MM.1S (cell line): ENCODE data around the gene GEMIN4.

Experiments
- EZH2 ChIP-seq: fragments of 300-600 bp; sonication (generic); optimal IDR thresholded peaks from 2 replicates; pipeline ENCODE3; 2017; ENCODE audit warnings: low read depth, mild to moderate bottlenecking, antibody characterized with exemption, low read length, mixed read lengths
- TF ChIP-seq, protein P1 (sequence below): fragments of 300-600 bp; sonication (generic); IDR thresholded peaks from 2 replicates; pipeline ENCODE4 v1.5.1; 2016; ENCODE audit warnings: antibody characterized with exemption, low read length, mixed read lengths

DNA sequence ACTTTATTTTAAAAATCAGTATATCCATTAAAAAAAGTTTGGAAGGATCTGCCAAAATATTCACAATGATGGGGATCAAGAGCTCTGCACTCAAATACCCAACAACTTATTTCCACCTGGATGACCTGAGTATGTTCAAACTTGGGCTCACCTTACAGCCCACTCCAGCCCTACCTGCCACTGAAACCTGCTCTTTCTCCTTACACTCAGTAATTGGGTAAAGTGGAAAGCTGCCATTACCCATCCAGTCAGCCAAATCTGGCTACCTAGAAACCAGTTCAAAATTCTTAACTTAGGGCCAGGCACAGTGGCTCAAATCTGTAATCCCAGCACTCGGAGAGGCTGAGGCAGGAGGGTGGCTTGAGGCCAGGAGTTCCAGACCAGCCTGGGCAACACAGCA lies 47.1 kb downstream of the GEMIN4 start:
- TF ChIP-seq, protein P1, sequence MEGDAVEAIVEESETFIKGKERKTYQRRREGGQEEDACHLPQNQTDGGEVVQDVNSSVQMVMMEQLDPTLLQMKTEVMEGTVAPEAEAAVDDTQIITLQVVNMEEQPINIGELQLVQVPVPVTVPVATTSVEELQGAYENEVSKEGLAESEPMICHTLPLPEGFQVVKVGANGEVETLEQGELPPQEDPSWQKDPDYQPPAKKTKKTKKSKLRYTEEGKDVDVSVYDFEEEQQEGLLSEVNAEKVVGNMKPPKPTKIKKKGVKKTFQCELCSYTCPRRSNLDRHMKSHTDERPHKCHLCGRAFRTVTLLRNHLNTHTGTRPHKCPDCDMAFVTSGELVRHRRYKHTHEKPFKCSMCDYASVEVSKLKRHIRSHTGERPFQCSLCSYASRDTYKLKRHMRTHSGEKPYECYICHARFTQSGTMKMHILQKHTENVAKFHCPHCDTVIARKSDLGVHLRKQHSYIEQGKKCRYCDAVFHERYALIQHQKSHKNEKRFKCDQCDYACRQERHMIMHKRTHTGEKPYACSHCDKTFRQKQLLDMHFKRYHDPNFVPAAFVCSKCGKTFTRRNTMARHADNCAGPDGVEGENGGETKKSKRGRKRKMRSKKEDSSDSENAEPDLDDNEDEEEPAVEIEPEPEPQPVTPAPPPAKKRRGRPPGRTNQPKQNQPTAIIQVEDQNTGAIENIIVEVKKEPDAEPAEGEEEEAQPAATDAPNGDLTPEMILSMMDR, result no peak
- no peak for TF ChIP-seq EZH2
